ENCODE data around the gene REV3L.

DNA sequence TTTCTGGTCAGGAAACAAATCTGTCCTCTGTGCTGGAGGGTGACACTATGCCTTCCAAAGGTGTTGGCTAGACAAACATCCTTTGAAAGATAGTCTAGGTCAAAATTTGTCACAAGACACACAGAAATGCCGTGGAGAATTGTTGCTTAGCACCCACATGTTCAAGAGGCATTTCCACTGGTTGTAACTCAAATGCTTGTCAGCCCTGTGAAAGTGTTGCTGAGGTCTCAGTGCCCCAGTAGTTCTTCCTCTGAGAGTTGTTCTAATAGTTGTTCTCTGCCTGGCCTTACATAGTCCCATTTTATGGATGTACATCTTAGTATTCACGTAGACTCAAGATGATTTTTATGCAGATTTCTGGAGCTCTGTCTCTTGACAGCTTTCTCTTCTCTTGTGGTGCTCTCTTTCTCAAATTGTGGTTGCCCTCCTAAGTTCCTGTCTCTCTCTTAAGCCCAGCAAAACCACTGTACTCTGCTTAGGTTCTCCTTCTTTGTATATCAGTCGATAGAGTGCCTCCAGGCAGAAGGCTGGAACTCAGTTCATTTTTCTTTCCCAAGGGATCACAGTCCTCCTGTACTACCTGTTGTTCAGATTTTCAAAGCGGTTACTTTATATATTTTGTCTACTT lies 39.5 kb upstream of the REV3L start:
- TF ChIP-seq POLR2AphosphoS5 (IDR thresholded peaks at IDR 0.05) (no peak), POLR2A (IDR thresholded peaks at IDR 0.05; ENCODE audit: low read depth) (no peak)
- TF ChIP-seq, protein P1, sequence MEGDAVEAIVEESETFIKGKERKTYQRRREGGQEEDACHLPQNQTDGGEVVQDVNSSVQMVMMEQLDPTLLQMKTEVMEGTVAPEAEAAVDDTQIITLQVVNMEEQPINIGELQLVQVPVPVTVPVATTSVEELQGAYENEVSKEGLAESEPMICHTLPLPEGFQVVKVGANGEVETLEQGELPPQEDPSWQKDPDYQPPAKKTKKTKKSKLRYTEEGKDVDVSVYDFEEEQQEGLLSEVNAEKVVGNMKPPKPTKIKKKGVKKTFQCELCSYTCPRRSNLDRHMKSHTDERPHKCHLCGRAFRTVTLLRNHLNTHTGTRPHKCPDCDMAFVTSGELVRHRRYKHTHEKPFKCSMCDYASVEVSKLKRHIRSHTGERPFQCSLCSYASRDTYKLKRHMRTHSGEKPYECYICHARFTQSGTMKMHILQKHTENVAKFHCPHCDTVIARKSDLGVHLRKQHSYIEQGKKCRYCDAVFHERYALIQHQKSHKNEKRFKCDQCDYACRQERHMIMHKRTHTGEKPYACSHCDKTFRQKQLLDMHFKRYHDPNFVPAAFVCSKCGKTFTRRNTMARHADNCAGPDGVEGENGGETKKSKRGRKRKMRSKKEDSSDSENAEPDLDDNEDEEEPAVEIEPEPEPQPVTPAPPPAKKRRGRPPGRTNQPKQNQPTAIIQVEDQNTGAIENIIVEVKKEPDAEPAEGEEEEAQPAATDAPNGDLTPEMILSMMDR (IDR thresholded peaks at IDR 0.05): no peak

Measured in esophagus muscularis mucosa (tissue), 3 donors.